ENCODE results near the gene SPDL1. TPM values are rescaled to one million over a fixed set of nuclear protein-coding genes. Genes with fewer than 3 reads are reported as not detected.

Gene SPDL1
- total and polyA plus RNA-seq, 2 donors from 2014 or later = 3.2 to 6.8 TPM

GRCh38 chr5:169637085-169637548 is 53.5 kb downstream of the SPDL1 start, which contains the start of gene DOCK2:
Gene DOCK2, plus strand, starts transcription at chr5:169637275. Its CDS starts 52 bp downstream, at chr5:169637327.
- no peak for TF ChIP-seq CTCF (IDR thresholded peaks at IDR 0.05; ENCODE audit: borderline replicate concordance, extremely low read depth, insufficient read depth)
- no peak within 1 kb of the TSS for H3K9ac ChIP-seq (ENCODE audit: low read length in 3 of 3)
- no peaks in the 10 kb centered on the region for H3K36me3 ChIP-seq (ENCODE audit: control insufficient read depth in 2 of 3, insufficient read depth in 3 of 3, low read length in 3 of 3)
- H3K4me3 ChIP-seq (ENCODE audit: low read length in 3 of 3) = no peak within 1 kb of the TSS
- H3K4me1 ChIP-seq (ENCODE audit: control insufficient read depth in 2 of 3, insufficient read depth in 2 of 3, low read depth in 1 of 3, low read length in 3 of 3) = no peaks in the 10 kb centered on the region
- DNase-seq (peak in 2 of 5 donors; percentile 10 to 83), FAIRE-seq (no peak)
- no peak within 1 kb of the TSS for H3K27ac ChIP-seq (ENCODE audit: low read depth in 2 of 2, low read length in 2 of 2)
- peaks cover 4% of the 10 kb centered on the region for H3K27me3 ChIP-seq (ENCODE audit: control insufficient read depth, insufficient read depth, low read length)
- H3K9me3 ChIP-seq (ENCODE audit: control insufficient read depth in 2 of 3, insufficient read depth in 1 of 3, low read length in 3 of 3) = peaks cover 0 to 7% (median 2%) of the 10 kb centered on the region in 3 donors
- intact Hi-C loops (cut with DNase I) = no loop called here

GRCh38 chr5:169637549-169638121 is 54.1 kb downstream of the SPDL1 start:
- intact Hi-C loops (cut with DNase I) = no loop called here
- no peak overlapping the region for H3K4me3 ChIP-seq (ENCODE audit: low read length in 3 of 3)
- H3K9me3 ChIP-seq (ENCODE audit: control insufficient read depth in 2 of 3, insufficient read depth in 1 of 3, low read length in 3 of 3) = peaks cover 0 to 7% (median 2%) of the 10 kb centered on the region in 3 donors
- FAIRE-seq = no peak
- H3K4me1 ChIP-seq (ENCODE audit: control insufficient read depth in 2 of 3, insufficient read depth in 2 of 3, low read depth in 1 of 3, low read length in 3 of 3) = no peaks in the 10 kb centered on the region
- no peak for TF ChIP-seq CTCF (IDR thresholded peaks at IDR 0.05; ENCODE audit: borderline replicate concordance, extremely low read depth, insufficient read depth)
- DNase-seq = no peak
- no peak overlapping the region for H3K27ac ChIP-seq (ENCODE audit: low read depth in 2 of 2, low read length in 2 of 2)
- H3K9ac ChIP-seq (ENCODE audit: low read length in 3 of 3) = no peak overlapping the region
- no peaks in the 10 kb centered on the region for H3K36me3 ChIP-seq (ENCODE audit: control insufficient read depth in 2 of 3, insufficient read depth in 3 of 3, low read length in 3 of 3)
- peaks cover 4% of the 10 kb centered on the region for H3K27me3 ChIP-seq (ENCODE audit: control insufficient read depth, insufficient read depth, low read length)

- DNase-seq = peak in 3 of 5 donors; percentile 63 to 79 (median 63)
- intact Hi-C loops (cut with DNase I) = no loop called here
- FAIRE-seq = no peak
These were observed 57.7 kb downstream of the SPDL1 start for GRCh38 chr5:169641253-169641652.

More at GRCh38 chr5:169641253-169641652, 57.7 kb downstream of the SPDL1 start:
- H3K4me1 ChIP-seq (ENCODE audit: control insufficient read depth in 2 of 3, insufficient read depth in 2 of 3, low read depth in 1 of 3, low read length in 3 of 3) = no peaks in the 10 kb centered on the region
- no peak overlapping the region for H3K4me3 ChIP-seq (ENCODE audit: low read length in 3 of 3)
- no peak for TF ChIP-seq CTCF (IDR thresholded peaks at IDR 0.05; ENCODE audit: borderline replicate concordance, extremely low read depth, insufficient read depth)
- no peak overlapping the region for H3K27ac ChIP-seq (ENCODE audit: low read depth in 2 of 2, low read length in 2 of 2)
- H3K27me3 ChIP-seq (ENCODE audit: control insufficient read depth, insufficient read depth, low read length) = peaks cover 4% of the 10 kb centered on the region
- no peak overlapping the region for H3K9ac ChIP-seq (ENCODE audit: low read length in 3 of 3)
- no peaks in the 10 kb centered on the region for H3K36me3 ChIP-seq (ENCODE audit: control insufficient read depth in 2 of 3, insufficient read depth in 3 of 3, low read length in 3 of 3)
- H3K9me3 ChIP-seq (ENCODE audit: control insufficient read depth in 2 of 3, insufficient read depth in 1 of 3, low read length in 3 of 3) = peaks cover 0 to 7% (median 2%) of the 10 kb centered on the region in 3 donors
